Measurements from ENCODE around the gene GHRH.

GHRH gene

DNA sequence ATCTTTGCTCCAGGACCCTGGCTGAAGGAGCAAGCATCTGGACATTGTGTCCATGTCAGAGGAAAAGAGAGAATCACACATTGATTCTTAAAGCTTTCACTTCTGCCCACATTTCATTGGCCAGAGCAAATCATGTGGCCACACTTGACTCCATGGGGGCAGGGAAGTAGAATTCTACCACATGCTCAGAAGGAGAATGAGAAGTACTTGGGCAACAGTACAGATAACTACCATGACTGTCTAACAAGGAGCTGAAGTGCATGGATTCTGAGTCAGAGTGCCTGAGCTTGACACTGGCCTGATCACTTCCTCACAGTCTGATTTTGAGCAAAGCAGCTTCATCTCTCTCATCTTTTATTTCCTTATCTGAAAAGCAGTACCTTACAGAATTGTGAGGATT, 38.6 kb downstream of the GHRH start:
- DNase-seq: peak in 1 of 2 donors; percentile 31
- peaks cover 0 to 28% (median 12%) of the 10 kb centered on the region in 4 donors for H3K4me1 ChIP-seq
- no peak overlapping the region for H3K4me3 ChIP-seq
- H3K9me3 ChIP-seq: no peaks in the 10 kb centered on the region
- no peaks in the 10 kb centered on the region for H3K27me3 ChIP-seq
- no peak for TF ChIP-seq CTCF (IDR thresholded peaks at IDR 0.05)
- H3K27ac ChIP-seq: no peak overlapping the region
- intact Hi-C loops (cut with DNase I; ENCODE audit: low total_unique reads): no loop called here
- H3K36me3 ChIP-seq: peaks cover 26 to 81% (median 55%) of the 10 kb centered on the region in 3 donors

DNA sequence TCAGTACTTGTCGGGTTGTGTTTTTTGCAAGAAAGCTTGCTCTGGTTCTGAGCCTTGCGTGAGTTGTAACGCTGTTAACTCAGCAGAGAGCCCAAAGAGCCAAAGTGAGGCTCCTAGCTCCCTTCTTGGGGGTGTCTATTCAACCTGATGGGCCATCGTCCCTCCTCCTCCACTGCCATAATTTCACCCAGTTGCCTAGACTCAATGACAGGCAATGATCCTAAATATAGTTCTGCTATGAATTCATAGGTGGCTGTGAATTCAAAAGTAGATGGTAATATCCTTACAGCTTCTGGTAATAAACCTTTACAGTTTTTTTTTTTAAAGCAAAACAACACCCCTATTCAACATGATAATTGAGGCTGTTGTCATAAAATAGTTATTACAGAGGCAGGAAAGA, 39.5 kb downstream of the GHRH start:
- H3K27ac ChIP-seq: no peak overlapping the region
- peaks cover 0 to 19% (median 8%) of the 10 kb centered on the region in 4 donors for H3K4me1 ChIP-seq
- TF ChIP-seq CTCF (IDR thresholded peaks at IDR 0.05): no peak
- no peak overlapping the region for H3K4me3 ChIP-seq
- intact Hi-C loops (cut with DNase I; ENCODE audit: low total_unique reads): no loop called here
- H3K27me3 ChIP-seq: no peaks in the 10 kb centered on the region
- H3K36me3 ChIP-seq: peaks cover 34 to 83% (median 58%) of the 10 kb centered on the region in 3 donors
- DNase-seq: no peak
- H3K9me3 ChIP-seq: no peaks in the 10 kb centered on the region

DNA sequence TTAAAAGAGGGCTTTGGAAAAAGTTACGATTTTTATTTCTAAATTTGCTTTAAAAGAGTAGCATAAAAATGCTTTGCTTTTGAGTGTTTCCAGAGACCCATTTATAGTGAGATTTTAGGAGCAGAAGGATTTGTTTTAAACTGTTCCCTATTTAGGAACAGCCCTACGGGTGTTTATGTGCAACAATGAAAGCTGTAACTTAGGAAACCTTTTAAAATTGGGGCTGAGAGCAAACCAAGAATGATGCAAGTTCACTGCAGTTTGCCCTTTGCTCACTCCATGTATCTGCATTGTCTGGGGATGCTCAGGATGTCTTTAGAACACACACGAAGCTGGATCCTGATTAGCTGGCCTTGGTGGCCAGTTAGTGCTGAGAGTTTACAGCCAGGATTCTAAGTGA, 40.9 kb downstream of the GHRH start:
- peaks cover 0 to 7% (median 0%) of the 10 kb centered on the region in 4 donors for H3K4me1 ChIP-seq
- no peak overlapping the region for H3K4me3 ChIP-seq
- no peak for TF ChIP-seq CTCF (IDR thresholded peaks at IDR 0.05)
- no peaks in the 10 kb centered on the region for H3K27me3 ChIP-seq
- no peak for DNase-seq
- H3K36me3 ChIP-seq: peaks cover 39 to 83% (median 56%) of the 10 kb centered on the region in 3 donors
- intact Hi-C loops (cut with DNase I; ENCODE audit: low total_unique reads): no loop called here
- no peak overlapping the region for H3K27ac ChIP-seq
- no peaks in the 10 kb centered on the region for H3K9me3 ChIP-seq

- H3K27me3 ChIP-seq: no peaks in the 10 kb centered on the region
- H3K4me3 ChIP-seq: no peak overlapping the region
- H3K27ac ChIP-seq: no peak overlapping the region
- H3K4me1 ChIP-seq: peaks cover 0 to 7% (median 0%) of the 10 kb centered on the region in 4 donors
- peaks cover 32 to 82% (median 54%) of the 10 kb centered on the region in 3 donors for H3K36me3 ChIP-seq
- DNase-seq: no peak
- no peaks in the 10 kb centered on the region for H3K9me3 ChIP-seq
- intact Hi-C loops (cut with DNase I; ENCODE audit: low total_unique reads): no loop called here
- no peak for TF ChIP-seq CTCF (IDR thresholded peaks at IDR 0.05)
Measured at GRCh38 chr20:37219751-37220668, 41.6 kb downstream of the GHRH start.

- Histone ChIP-seq H3K27me3 (no peaks in the 10 kb centered on the region), H3K36me3 (peaks cover 29 to 82% (median 46%) of the 10 kb centered on the region in 3 donors), H3K4me1 (peaks cover 0 to 7% (median 0%) of the 10 kb centered on the region in 4 donors), H3K27ac (no peak overlapping the region), H3K4me3 (no peak overlapping the region), H3K9me3 (no peaks in the 10 kb centered on the region)
- TF ChIP-seq CTCF (IDR thresholded peaks at IDR 0.05): no peak
- intact Hi-C loops (cut with DNase I; ENCODE audit: low total_unique reads): no loop called here
- no peak for DNase-seq
Measured at GRCh38 chr20:37218976-37219375, 42.6 kb downstream of the GHRH start.

All from tibial artery (tissue), 4 donors.